HepG2 (cell line): ENCODE data around the gene SLC4A11. TPM values are rescaled to one million over a fixed set of nuclear protein-coding genes. Genes with fewer than 3 reads are reported as not detected.

Experiments
- CHD4 ChIP-seq: fragments of 200-600 bp; sonication (generic); IDR thresholded peaks from 2 replicates; pipeline ENCODE4 v1.7.0; 2017; ENCODE audit warnings: mild to moderate bottlenecking, low read length, borderline replicate concordance
- IRF2 ChIP-seq: IDR thresholded peaks from 2 replicates; pipeline ENCODE4 v1.6.1; 2018; ENCODE audit warnings: missing genetic modification reagents, missing compliant biosample characterization
- KDM6A ChIP-seq: IDR thresholded peaks from 2 replicates; pipeline ENCODE4 v1.6.1; 2016; ENCODE audit warnings: low read depth
- MZF1 ChIP-seq: sonication (generic); formaldehyde crosslinking; IDR thresholded peaks from 2 replicates; pipeline ENCODE4 v1.8.1; 2023; ENCODE audit warnings: mild to moderate bottlenecking, missing genetic modification reagents, borderline replicate concordance
- NCOA5 ChIP-seq: sonication (generic); formaldehyde crosslinking; IDR thresholded peaks from 2 replicates; pipeline ENCODE4 v1.4.0; 2020; ENCODE audit warnings: missing genetic modification reagents
- SAP130 ChIP-seq: IDR thresholded peaks from 2 replicates; pipeline ENCODE4 v1.6.1; 2016; ENCODE audit warnings: low read depth
- SOX6 ChIP-seq, 2 experiments: fragments of 450-650 bp in 1 of 2; sonication (generic) in 1 of 2; formaldehyde crosslinking in 1 of 2; IDR thresholded peaks; 2 replicates each; pipeline versions ENCODE4 v1.4.0 to v1.6.1; 2017 to 2020; ENCODE audit warnings: antibody characterized with exemption in 1 of 2, mild to moderate bottlenecking in 1 of 2, missing genetic modification reagents in 1 of 2
- THYN1 ChIP-seq: sonication (generic); formaldehyde crosslinking; IDR thresholded peaks from 2 replicates; pipeline ENCODE4 v1.8.1; 2023; ENCODE audit warnings: low read depth, mild to moderate bottlenecking, moderate library complexity, missing genetic modification reagents, borderline replicate concordance
- ZNF20 ChIP-seq: sonication (generic); formaldehyde crosslinking; IDR thresholded peaks from 2 replicates; pipeline ENCODE4 v1.4.0; 2020; ENCODE audit warnings: mild to moderate bottlenecking, moderate library complexity, missing genetic modification reagents
- ZNF562 ChIP-seq: sonication (generic); formaldehyde crosslinking; IDR thresholded peaks from 2 replicates; pipeline ENCODE4 v1.8.0; 2022; ENCODE audit warnings: missing genetic modification reagents, borderline replicate concordance
- polyA plus RNA-seq, 8 experiments: library from polyadenylated mRNA; depleted of rRNA in 3 of 8; stranded (reverse) in 7 of 8; unstranded in 1 of 8; fragments of >200 nt; fragmentation: Illumina TruSeq in 4 of 8; extraction: Trizol in 4 of 8; gene quantifications; 2 replicates each; pipeline versions ENCODE4 v1.2.1 to v1.2.3, GENCODE V29; 2011 to 2016; ENCODE audit warnings: low read depth in 4 of 8, missing spikeins in 1 of 8, mixed read lengths in 1 of 8; ENCODE audit not compliant: insufficient read depth in 1 of 8
- total RNA-seq, 5 experiments: library from RNA; depleted of rRNA; stranded (reverse); fragments of >200 nt; fragmentation: Illumina TruSeq; extraction: Trizol; gene quantifications; 2 replicates each; pipeline ENCODE4 v1.2.3, GENCODE V29; 2016; ENCODE audit warnings: low read depth in 1 of 5
- TF ChIP-seq, protein P1 (sequence below): sonication (generic); formaldehyde crosslinking; IDR thresholded peaks from 2 replicates; pipeline ENCODE4 v1.4.0; 2020; ENCODE audit warnings: missing genetic modification reagents
- TF ChIP-seq, protein P2 (sequence below): sonication (generic); formaldehyde crosslinking; IDR thresholded peaks from 2 replicates; pipeline ENCODE4 v1.4.0; 2020; ENCODE audit warnings: mild to moderate bottlenecking, missing genetic modification reagents
- TF ChIP-seq, protein P3 (sequence below): sonication (generic); formaldehyde crosslinking; conservative IDR thresholded peaks from 2 replicates; pipeline ENCODE4 v1.4.0; 2020; ENCODE audit warnings: missing genetic modification reagents
- TF ChIP-seq, protein P4 (sequence below): sonication (generic); formaldehyde crosslinking; IDR thresholded peaks from 2 replicates; pipeline ENCODE4 v1.4.0; 2020; ENCODE audit warnings: missing genetic modification reagents, borderline replicate concordance
- TF ChIP-seq, protein P5 (sequence below): sonication (generic); formaldehyde crosslinking; IDR thresholded peaks from 2 replicates; pipeline ENCODE4 v1.5.0; 2020; ENCODE audit warnings: missing genetic modification reagents, mild to moderate bottlenecking, borderline replicate concordance

Gene SLC4A11
- total and polyA plus RNA-seq, 2 of the 13 experiments (the other 11 are each of a cell fraction or from before 2014, with no cell fraction given), result 3.9 to 27.0 TPM

DNA sequence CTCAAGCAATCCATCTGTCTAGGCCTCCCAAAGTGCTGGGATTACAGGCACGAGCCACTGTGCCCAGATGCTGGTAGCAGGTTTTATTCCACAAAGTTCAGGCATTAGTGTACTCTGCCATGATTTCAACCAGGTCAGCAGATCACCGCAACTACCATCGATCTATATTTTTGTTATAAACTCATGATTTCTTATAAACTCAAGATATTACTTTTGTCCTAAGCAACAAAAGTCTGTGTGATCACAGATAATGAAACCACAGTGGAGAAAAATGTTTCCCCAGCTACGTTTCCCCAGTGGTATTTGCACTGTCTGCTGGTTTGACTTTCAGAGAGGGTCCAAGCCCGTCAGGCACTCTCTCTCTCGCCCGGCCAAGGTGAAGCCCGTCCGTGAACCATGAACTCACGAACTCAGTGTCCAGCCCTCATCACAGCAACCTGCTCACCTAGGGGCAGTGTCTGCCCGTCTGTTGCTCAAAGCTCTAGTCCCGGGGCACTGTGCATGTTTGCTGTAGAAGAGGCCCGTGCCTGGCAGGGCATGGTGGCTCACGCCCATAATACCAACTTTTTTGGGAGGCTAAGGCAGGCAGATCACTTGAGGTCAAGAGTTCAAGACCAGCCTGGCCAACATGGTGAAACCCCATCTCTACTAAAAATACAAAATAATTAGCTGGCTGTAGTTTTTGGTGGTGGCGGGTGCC, 7.0 kb downstream of the SLC4A11 start (continued):
- TF ChIP-seq, protein P1, sequence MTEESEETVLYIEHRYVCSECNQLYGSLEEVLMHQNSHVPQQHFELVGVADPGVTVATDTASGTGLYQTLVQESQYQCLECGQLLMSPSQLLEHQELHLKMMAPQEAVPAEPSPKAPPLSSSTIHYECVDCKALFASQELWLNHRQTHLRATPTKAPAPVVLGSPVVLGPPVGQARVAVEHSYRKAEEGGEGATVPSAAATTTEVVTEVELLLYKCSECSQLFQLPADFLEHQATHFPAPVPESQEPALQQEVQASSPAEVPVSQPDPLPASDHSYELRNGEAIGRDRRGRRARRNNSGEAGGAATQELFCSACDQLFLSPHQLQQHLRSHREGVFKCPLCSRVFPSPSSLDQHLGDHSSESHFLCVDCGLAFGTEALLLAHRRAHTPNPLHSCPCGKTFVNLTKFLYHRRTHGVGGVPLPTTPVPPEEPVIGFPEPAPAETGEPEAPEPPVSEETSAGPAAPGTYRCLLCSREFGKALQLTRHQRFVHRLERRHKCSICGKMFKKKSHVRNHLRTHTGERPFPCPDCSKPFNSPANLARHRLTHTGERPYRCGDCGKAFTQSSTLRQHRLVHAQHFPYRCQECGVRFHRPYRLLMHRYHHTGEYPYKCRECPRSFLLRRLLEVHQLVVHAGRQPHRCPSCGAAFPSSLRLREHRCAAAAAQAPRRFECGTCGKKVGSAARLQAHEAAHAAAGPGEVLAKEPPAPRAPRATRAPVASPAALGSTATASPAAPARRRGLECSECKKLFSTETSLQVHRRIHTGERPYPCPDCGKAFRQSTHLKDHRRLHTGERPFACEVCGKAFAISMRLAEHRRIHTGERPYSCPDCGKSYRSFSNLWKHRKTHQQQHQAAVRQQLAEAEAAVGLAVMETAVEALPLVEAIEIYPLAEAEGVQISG, result peak; percentile 74
- TF ChIP-seq CHD4 (peak; percentile 73), IRF2 (CRISPR knock-in tag) (peak; percentile 87), SAP130 (CRISPR knock-in tag) (peak; percentile 88), SOX6 (IDR thresholded peaks at IDR 0.05) (no peak), SOX6 (CRISPR knock-in tag; IDR thresholded peaks at IDR 0.05) (peak; percentile 82), MZF1 (peak; percentile 87; the same call in 1 of the 2 replicates), ZNF20 (CRISPR knock-in tag) (no peak), ZNF562 (CRISPR knock-in tag) (no peak), NCOA5 (CRISPR knock-in tag) (no peak), THYN1 (no peak), KDM6A (0 out of 2 replicates have a peak, but pooled peaks have one; percentile 30)
- TF ChIP-seq, protein P2, sequence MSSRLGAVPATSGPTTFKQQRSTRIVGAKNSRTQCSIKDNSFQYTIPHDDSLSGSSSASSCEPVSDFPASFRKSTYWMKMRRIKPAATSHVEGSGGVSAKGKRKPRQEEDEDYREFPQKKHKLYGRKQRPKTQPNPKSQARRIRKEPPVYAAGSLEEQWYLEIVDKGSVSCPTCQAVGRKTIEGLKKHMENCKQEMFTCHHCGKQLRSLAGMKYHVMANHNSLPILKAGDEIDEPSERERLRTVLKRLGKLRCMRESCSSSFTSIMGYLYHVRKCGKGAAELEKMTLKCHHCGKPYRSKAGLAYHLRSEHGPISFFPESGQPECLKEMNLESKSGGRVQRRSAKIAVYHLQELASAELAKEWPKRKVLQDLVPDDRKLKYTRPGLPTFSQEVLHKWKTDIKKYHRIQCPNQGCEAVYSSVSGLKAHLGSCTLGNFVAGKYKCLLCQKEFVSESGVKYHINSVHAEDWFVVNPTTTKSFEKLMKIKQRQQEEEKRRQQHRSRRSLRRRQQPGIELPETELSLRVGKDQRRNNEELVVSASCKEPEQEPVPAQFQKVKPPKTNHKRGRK (CRISPR knock-in tag), result no peak
- TF ChIP-seq, protein P3, sequence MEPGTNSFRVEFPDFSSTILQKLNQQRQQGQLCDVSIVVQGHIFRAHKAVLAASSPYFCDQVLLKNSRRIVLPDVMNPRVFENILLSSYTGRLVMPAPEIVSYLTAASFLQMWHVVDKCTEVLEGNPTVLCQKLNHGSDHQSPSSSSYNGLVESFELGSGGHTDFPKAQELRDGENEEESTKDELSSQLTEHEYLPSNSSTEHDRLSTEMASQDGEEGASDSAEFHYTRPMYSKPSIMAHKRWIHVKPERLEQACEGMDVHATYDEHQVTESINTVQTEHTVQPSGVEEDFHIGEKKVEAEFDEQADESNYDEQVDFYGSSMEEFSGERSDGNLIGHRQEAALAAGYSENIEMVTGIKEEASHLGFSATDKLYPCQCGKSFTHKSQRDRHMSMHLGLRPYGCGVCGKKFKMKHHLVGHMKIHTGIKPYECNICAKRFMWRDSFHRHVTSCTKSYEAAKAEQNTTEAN (CRISPR knock-in tag), result peak; percentile 70
- TF ChIP-seq, protein P4, sequence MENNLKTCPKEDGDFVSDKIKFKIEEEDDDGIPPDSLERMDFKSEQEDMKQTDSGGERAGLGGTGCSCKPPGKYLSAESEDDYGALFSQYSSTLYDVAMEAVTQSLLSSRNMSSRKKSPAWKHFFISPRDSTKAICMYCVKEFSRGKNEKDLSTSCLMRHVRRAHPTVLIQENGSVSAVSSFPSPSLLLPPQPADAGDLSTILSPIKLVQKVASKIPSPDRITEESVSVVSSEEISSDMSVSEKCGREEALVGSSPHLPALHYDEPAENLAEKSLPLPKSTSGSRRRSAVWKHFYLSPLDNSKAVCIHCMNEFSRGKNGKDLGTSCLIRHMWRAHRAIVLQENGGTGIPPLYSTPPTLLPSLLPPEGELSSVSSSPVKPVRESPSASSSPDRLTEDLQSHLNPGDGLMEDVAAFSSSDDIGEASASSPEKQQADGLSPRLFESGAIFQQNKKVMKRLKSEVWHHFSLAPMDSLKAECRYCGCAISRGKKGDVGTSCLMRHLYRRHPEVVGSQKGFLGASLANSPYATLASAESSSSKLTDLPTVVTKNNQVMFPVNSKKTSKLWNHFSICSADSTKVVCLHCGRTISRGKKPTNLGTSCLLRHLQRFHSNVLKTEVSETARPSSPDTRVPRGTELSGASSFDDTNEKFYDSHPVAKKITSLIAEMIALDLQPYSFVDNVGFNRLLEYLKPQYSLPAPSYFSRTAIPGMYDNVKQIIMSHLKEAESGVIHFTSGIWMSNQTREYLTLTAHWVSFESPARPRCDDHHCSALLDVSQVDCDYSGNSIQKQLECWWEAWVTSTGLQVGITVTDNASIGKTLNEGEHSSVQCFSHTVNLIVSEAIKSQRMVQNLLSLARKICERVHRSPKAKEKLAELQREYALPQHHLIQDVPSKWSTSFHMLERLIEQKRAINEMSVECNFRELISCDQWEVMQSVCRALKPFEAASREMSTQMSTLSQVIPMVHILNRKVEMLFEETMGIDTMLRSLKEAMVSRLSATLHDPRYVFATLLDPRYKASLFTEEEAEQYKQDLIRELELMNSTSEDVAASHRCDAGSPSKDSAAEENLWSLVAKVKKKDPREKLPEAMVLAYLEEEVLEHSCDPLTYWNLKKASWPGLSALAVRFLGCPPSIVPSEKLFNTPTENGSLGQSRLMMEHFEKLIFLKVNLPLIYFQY, result 0 out of 2 replicates have a peak, but pooled peaks have one; percentile 50
- TF ChIP-seq, protein P5, sequence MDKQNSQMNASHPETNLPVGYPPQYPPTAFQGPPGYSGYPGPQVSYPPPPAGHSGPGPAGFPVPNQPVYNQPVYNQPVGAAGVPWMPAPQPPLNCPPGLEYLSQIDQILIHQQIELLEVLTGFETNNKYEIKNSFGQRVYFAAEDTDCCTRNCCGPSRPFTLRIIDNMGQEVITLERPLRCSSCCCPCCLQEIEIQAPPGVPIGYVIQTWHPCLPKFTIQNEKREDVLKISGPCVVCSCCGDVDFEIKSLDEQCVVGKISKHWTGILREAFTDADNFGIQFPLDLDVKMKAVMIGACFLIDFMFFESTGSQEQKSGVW (CRISPR knock-in tag), result no peak
